ENCODE data around the gene UGT1A6.
"Not testable (repeated sequence)": the region's sequence is repeated elsewhere in the genome, so short reads cannot be mapped to it uniquely, and the experiment has no call there.

The UGT1A6 gene

GRCh38 chr2:233713262-233713615, 20.5 kb downstream of the UGT1A6 start:
- TF ChIP-seq CTCF (IDR thresholded peaks at IDR 0.05; ENCODE audit: insufficient read depth, low read depth, low read length, missing control alignments): no peak

GRCh38 chr2:233714121-233714520, 21.4 kb downstream of the UGT1A6 start:
- no peak for TF ChIP-seq CTCF (IDR thresholded peaks at IDR 0.05; ENCODE audit: insufficient read depth, low read depth, low read length, missing control alignments)
- H3K4me3 ChIP-seq (ENCODE audit: low read length): no peak overlapping the region
- DNase-seq (ENCODE audit: low read depth): no peak

More at GRCh38 chr2:233713262-233713615, 20.5 kb downstream of the UGT1A6 start:
- no peak for DNase-seq (ENCODE audit: low read depth)
- H3K4me3 ChIP-seq (ENCODE audit: low read length): no peak overlapping the region

- H3K4me3 ChIP-seq (ENCODE audit: low read length): no peak within 1 kb of the TSS
- TF ChIP-seq CTCF (IDR thresholded peaks at IDR 0.05; ENCODE audit: insufficient read depth, low read depth, low read length, missing control alignments): no peak
- no peak for DNase-seq (ENCODE audit: low read depth)
These were observed 25.9 kb downstream of the UGT1A6 start, which contains the start of gene UGT1A4 for GRCh38 chr2:233718552-233718951. Gene UGT1A4 (plus strand): TSS chr2:233718736. CDS start chr2:233718821, 85 bp downstream.

DNA sequence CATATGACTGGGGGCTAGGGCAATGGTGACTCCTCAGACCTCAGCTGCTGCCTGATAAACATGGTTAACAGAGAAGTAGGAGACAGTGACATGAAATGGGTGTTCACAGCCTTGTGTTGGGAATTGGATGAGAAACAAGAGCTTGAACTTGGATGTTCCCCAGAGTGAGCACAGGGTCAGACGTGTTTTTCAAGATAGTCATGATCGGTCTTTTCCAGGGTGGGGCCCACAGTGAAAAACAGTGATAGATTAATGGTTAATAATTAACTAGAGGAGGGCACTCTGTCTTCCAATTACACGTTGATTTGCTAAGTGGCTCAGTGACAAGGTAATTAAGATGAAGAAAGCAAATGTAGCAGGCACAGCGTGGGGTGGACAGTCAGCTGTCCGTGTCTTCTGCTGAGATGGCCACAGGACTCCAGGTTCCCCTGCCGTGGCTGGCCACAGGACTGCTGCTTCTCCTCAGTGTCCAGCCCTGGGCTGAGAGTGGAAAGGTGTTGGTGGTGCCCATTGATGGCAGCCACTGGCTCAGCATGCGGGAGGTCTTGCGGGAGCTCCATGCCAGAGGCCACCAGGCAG, 36.1 kb downstream of the UGT1A6 start, which contains the start of gene UGT1A3:
UGT1A3 (plus strand) TSS at position 320 of the 579 bp plus-strand sequence; CDS start at position 405, 85 bp downstream.
- H3K4me3 ChIP-seq (ENCODE audit: low read length): no peak within 1 kb of the TSS
- DNase-seq (ENCODE audit: low read depth): no peak
- TF ChIP-seq CTCF (IDR thresholded peaks at IDR 0.05; ENCODE audit: insufficient read depth, low read depth, low read length, missing control alignments): no peak

DNA sequence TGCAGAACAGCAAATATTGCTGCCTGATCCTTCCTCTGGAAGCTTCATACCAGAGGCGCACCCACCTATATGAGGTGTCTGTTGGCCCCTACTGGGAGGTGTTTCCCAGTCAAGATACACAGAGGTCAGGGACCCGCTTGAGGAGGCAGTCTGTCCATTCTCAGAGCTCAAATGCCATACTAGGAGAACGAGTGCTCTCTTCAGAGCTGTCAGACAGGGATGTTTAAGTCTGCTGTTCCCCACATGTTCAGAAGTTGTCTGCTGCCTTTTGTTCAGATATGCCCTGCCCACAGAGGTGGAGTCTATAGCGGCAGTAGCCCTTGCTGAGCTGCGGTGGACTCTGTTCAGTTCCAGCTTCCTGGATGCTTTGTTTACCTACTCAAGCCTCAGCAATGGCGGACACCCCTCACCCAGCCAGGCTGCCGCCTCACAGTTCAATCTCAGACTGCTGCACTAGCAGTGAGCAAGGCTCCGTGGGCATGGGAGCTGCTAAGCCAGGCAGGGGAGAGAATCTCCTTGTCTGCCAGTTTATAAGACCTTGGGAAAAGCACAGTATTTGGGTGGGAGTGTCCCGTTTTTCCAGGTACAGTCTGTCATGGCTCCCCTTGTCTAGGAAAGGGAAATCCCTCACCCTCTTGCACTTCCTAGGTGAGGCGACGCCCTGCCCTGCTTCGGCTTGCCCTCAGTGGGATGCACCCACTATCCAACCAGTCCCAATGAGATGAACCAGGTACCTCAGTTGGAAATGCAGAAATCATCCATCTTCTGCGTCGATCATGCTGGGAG, 44.4 kb downstream of the UGT1A6 start:
- not testable (repeated sequence) for DNase-seq (ENCODE audit: low read depth)

GRCh38 chr2:233740870-233741269, 48.2 kb downstream of the UGT1A6 start:
- DNase-seq (ENCODE audit: low read depth): no peak
- no peak overlapping the region for H3K4me3 ChIP-seq (ENCODE audit: low read length)
- no peak for TF ChIP-seq CTCF (IDR thresholded peaks at IDR 0.05; ENCODE audit: insufficient read depth, low read depth, low read length, missing control alignments)

More for the DNA sequence above, 44.4 kb downstream of the UGT1A6 start:
- not testable (repeated sequence) for H3K4me3 ChIP-seq (ENCODE audit: low read length)

DNA sequence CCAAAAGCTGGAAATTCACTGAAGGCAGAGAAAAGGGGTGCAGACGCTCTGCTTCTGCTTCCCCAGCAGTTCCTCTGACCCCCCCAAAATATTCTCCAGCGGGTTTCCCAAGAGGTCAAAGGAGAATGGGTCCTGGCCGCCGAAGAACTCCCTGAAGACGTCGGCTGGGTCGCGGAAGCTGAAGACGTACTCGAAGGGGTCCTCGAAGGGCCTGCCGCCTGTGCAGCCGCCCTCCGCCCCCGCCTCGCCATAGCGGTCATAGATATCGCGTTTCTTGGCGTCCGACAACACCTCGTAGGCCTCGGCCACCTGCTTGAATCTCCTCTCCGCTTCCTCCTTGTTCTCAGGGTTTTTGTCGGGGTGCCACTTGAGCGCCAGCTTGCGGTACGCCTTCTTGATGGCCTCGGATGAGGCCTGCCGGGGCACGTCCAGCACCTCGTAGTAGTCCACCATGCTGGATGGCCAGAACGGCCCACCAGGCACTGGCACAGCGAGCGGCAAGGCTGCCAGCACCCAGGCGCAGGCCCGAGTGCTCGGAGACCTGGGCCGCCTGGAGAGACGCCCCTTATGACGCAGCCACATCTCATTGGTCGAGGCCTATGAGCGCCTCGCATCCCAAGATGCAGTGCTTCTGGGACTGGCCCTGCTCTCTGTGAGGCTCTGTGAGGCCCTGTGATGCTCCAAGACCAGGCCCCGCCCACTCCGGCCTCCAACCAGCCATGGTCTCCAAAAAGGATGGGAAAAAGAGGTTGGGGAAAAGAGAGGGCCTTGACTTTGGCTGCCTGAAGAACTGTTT, 51.0 kb downstream of the UGT1A6 start:
- no peak for TF ChIP-seq CTCF (IDR thresholded peaks at IDR 0.05; ENCODE audit: insufficient read depth, low read depth, low read length, missing control alignments)
- H3K4me3 ChIP-seq (ENCODE audit: low read length): no peak overlapping the region
- DNase-seq (ENCODE audit: low read depth): no peak
